Astrocyte (in vitro differentiated cells and primary cell): Measurements from ENCODE around the gene ACHE.

Experiments
- EZH2 ChIP-seq: IDR thresholded peaks from 2 replicates; pipeline ENCODE4 v1.6.1; 2012; ENCODE audit warnings: mild to moderate bottlenecking, low read length, inconsistent platforms; ENCODE audit not compliant: insufficient read depth
- TF ChIP-seq, protein P1 (sequence below): IDR thresholded peaks from 2 replicates; pipeline ENCODE4 v1.5.1; 2011; ENCODE audit warnings: low read depth, mild to moderate bottlenecking, inconsistent platforms, low read length, moderate library complexity; ENCODE audit not compliant: insufficient read depth

DNA sequence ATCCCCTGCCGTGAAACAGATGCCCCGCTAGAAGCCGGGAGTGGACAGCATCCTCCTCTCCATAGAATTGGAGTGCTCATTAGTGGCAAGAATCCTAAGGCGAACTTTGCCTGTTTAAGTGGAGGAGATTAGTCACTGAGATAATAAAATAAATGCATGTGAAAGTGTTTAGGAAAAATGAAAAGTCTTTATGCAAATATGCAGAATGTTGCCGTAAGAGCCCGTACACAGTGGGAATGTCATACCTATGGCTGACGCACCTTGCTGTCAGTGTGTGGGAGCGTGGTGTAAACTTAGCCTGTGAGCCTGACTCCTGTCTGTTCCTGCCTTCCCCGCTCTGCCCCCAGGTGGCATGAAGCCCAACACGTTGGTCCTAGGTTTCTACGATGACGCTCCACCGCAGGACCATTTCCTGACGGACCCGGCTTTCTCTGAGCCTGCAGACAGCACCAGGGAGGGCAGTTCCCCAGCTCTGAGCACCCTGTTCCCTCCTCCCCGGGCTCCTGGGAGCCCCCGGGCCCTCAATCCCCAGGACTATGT lies 30.2 kb downstream of the ACHE start:
- TF ChIP-seq, protein P1, sequence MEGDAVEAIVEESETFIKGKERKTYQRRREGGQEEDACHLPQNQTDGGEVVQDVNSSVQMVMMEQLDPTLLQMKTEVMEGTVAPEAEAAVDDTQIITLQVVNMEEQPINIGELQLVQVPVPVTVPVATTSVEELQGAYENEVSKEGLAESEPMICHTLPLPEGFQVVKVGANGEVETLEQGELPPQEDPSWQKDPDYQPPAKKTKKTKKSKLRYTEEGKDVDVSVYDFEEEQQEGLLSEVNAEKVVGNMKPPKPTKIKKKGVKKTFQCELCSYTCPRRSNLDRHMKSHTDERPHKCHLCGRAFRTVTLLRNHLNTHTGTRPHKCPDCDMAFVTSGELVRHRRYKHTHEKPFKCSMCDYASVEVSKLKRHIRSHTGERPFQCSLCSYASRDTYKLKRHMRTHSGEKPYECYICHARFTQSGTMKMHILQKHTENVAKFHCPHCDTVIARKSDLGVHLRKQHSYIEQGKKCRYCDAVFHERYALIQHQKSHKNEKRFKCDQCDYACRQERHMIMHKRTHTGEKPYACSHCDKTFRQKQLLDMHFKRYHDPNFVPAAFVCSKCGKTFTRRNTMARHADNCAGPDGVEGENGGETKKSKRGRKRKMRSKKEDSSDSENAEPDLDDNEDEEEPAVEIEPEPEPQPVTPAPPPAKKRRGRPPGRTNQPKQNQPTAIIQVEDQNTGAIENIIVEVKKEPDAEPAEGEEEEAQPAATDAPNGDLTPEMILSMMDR, result no peak
- TF ChIP-seq EZH2, result no peak
